ENCODE results near the gene MEIOSIN. TPM values are rescaled to one million over a fixed set of nuclear protein-coding genes. Genes with fewer than 3 reads are reported as not detected.

MEIOSIN gene
- total RNA-seq, 5 donors from 2014 or later (not counting 1 experiment from before 2014, with no cell fraction given) = not detected

- POLR2A ChIA-PET = interaction anchor here in 1 of 2 donors (0.6 kb wide), 1 partner anchor 25 kb away, joined by 6 read pairs; no protein-coding TSS in a partner anchor
- peak; percentile 64 to 71 (median 66) for ATAC-seq (replicated peaks in 1 of 4)
Measured at GRCh38 chr19:45768984-45769782, 35.9 kb downstream of the MEIOSIN start, which contains the start of gene SIX5. Gene SIX5, minus strand, starts transcription at chr19:45769252. Its CDS starts 408 bp downstream, at chr19:45768844.

GRCh38 chr19:45769821-45770191 lies 36.6 kb downstream of the MEIOSIN start:
- ChIA-PET POLR2A (interaction anchor here (0.6 kb wide), 2 partner anchors 24 to 52 kb away, joined by 3 to 6 read pairs; no protein-coding TSS in a partner anchor), CTCF (interaction anchor here (0.6 to 3.1 kb wide), 20 partner anchors 9 to 246 kb away, joined by 3 to 61 read pairs (median 7); partner anchors contain the start of genes DMPK (in 1 of the 2), DMWD (in 1 of the 2), FBXO46 (in 1 of the 2) and MYPOP (in 1 of the 2))
- Mint-ChIP-seq H3K4me3 (peak overlapping the region; percentile 81 to 90 (median 84)), H3K36me3 (no peaks in the 10 kb centered on the region), H3K9me3 (no peaks in the 10 kb centered on the region), H3K27ac (peak overlapping the region; percentile 76 to 86), H3K27me3 (peaks cover 7 to 15% of the 10 kb centered on the region in 2 donors), H3K4me1 (peaks cover 9 to 20% (median 11%) of the 10 kb centered on the region in 3 donors)
- peak in 27 of 35 experiments; percentile 52 to 81 (median 65) for DNase-seq
- Histone ChIP-seq H3K4me3 (ENCODE audit: control insufficient read depth in 1 of 2, extremely low read depth in 1 of 2, low read length in 1 of 2) (peak overlapping the region; percentile 83 to 85), H3K36me3 (ENCODE audit: control insufficient read depth in 2 of 2, extremely low read depth in 1 of 2, insufficient read depth in 1 of 2, low read length in 1 of 2) (no peaks in the 10 kb centered on the region), H3K27ac (ENCODE audit: low read length) (peak overlapping the region; percentile 63), H3K9me3 (no peaks in the 10 kb centered on the region), H3K4me1 (ENCODE audit: control insufficient read depth in 1 of 2, extremely low read depth in 1 of 2, insufficient read depth in 2 of 2, low read length in 2 of 2) (peaks cover 2 to 35% of the 10 kb centered on the region in 2 experiments), H3K27me3 (replicated peaks in 1 of 2; ENCODE audit: control insufficient read depth in 2 of 2, extremely low read depth in 1 of 2, insufficient read depth in 2 of 2, low read length in 1 of 2) (peaks cover 0 to 44% of the 10 kb centered on the region in 2 experiments)
- WGBS (ENCODE audit: insufficient coverage) = under 1% methylated on average over 28 of the region's 28 CpGs
- peak; percentile 43 to 56 (median 46) for ATAC-seq (replicated peaks in 1 of 4)

More at GRCh38 chr19:45768984-45769782, 35.9 kb downstream of the MEIOSIN start, which contains the start of gene SIX5:
- Mint-ChIP-seq H3K9me3 (no peaks in the 10 kb centered on the region), H3K4me3 (peak within 1 kb of the TSS; percentile 81 to 90 (median 84)), H3K27me3 (peaks cover 8 to 20% of the 10 kb centered on the region in 2 donors), H3K36me3 (no peaks in the 10 kb centered on the region), H3K4me1 (peaks cover 9 to 20% (median 11%) of the 10 kb centered on the region in 3 donors), H3K27ac (peak within 1 kb of the TSS; percentile 76 to 86)
- Histone ChIP-seq H3K4me3 (ENCODE audit: control insufficient read depth in 1 of 2, extremely low read depth in 1 of 2, low read length in 1 of 2) (peak within 1 kb of the TSS; percentile 83 to 85), H3K27ac (ENCODE audit: low read length) (peak within 1 kb of the TSS; percentile 63), H3K4me1 (ENCODE audit: control insufficient read depth in 1 of 2, extremely low read depth in 1 of 2, insufficient read depth in 2 of 2, low read length in 2 of 2) (peaks cover 2 to 35% of the 10 kb centered on the region in 2 experiments), H3K27me3 (replicated peaks in 1 of 2; ENCODE audit: control insufficient read depth in 2 of 2, extremely low read depth in 1 of 2, insufficient read depth in 2 of 2, low read length in 1 of 2) (peaks cover 0 to 50% of the 10 kb centered on the region in 2 experiments), H3K36me3 (ENCODE audit: control insufficient read depth in 2 of 2, extremely low read depth in 1 of 2, insufficient read depth in 1 of 2, low read length in 1 of 2) (no peaks in the 10 kb centered on the region), H3K9me3 (no peaks in the 10 kb centered on the region)
- WGBS (ENCODE audit: insufficient coverage) = under 1% methylated on average over 49 of the region's 70 CpGs
- DNase-seq = peak; percentile 73 to 97 (median 86)
- CTCF ChIA-PET = interaction anchor here (0.5 to 3.1 kb wide), 22 partner anchors 8 to 1071 kb away, joined by 3 to 61 read pairs (median 7); partner anchors contain the start of genes CCDC61 (in 1 of the 2), DMPK (in 1 of the 2), DMWD (in 1 of the 2) and MYPOP (in 1 of the 2)

- peak overlapping the region; percentile 76 to 86 for H3K27ac Mint-ChIP-seq
- H3K27me3 Mint-ChIP-seq = peaks cover 4 to 11% of the 10 kb centered on the region in 2 donors
- Histone ChIP-seq H3K4me3 (ENCODE audit: control insufficient read depth in 1 of 2, extremely low read depth in 1 of 2, low read length in 1 of 2) (peak overlapping the region; percentile 83 to 85), H3K27me3 (replicated peaks in 1 of 2; ENCODE audit: control insufficient read depth in 2 of 2, extremely low read depth in 1 of 2, insufficient read depth in 2 of 2, low read length in 1 of 2) (peaks cover 0 to 38% of the 10 kb centered on the region in 2 experiments), H3K4me1 (ENCODE audit: control insufficient read depth in 1 of 2, extremely low read depth in 1 of 2, insufficient read depth in 2 of 2, low read length in 2 of 2) (peaks cover 2 to 35% of the 10 kb centered on the region in 2 experiments), H3K36me3 (ENCODE audit: control insufficient read depth in 2 of 2, extremely low read depth in 1 of 2, insufficient read depth in 1 of 2, low read length in 1 of 2) (no peaks in the 10 kb centered on the region), H3K27ac (ENCODE audit: low read length) (peak overlapping the region; percentile 18), H3K9me3 (no peaks in the 10 kb centered on the region)
- no peaks in the 10 kb centered on the region for H3K36me3 Mint-ChIP-seq
- peak; percentile 73 to 80 (median 76) for ATAC-seq (replicated peaks in 1 of 4)
- 2% methylated on average over 79 of the region's 79 CpGs for WGBS (ENCODE audit: insufficient coverage)
- peak; percentile 78 to 94 (median 88) for DNase-seq
- H3K9me3 Mint-ChIP-seq = no peaks in the 10 kb centered on the region
- peaks cover 9 to 20% (median 11%) of the 10 kb centered on the region in 3 donors for H3K4me1 Mint-ChIP-seq
- POLR2A ChIA-PET = interaction anchor here (0.6 to 0.9 kb wide), 6 partner anchors 22 to 157 kb away, joined by 3 to 7 read pairs (median 4); partner anchors contain the start of gene DMWD (in 1 of the 2)
- CTCF ChIA-PET = interaction anchor here (0.6 to 3.1 kb wide), 20 partner anchors 9 to 599 kb away, joined by 3 to 61 read pairs (median 5); partner anchors contain the start of genes DMPK (in 2 of the 2), DMWD (in 1 of the 2), FBXO46 (in 1 of the 2) and MYPOP (in 1 of the 2)
- H3K4me3 Mint-ChIP-seq = peak overlapping the region; percentile 81 to 90 (median 84)
Measured at GRCh38 chr19:45770192-45771101, 37.2 kb downstream of the MEIOSIN start.

- Histone ChIP-seq H3K36me3 (ENCODE audit: control insufficient read depth in 2 of 2, extremely low read depth in 1 of 2, insufficient read depth in 1 of 2, low read length in 1 of 2) (no peaks in the 10 kb centered on the region), H3K9me3 (no peaks in the 10 kb centered on the region), H3K27me3 (replicated peaks in 1 of 2; ENCODE audit: control insufficient read depth in 2 of 2, extremely low read depth in 1 of 2, insufficient read depth in 2 of 2, low read length in 1 of 2) (peaks cover 0 to 30% of the 10 kb centered on the region in 2 experiments), H3K27ac (ENCODE audit: low read length) (no peak overlapping the region), H3K4me1 (ENCODE audit: control insufficient read depth in 1 of 2, extremely low read depth in 1 of 2, insufficient read depth in 2 of 2, low read length in 2 of 2) (peaks cover 2 to 35% of the 10 kb centered on the region in 2 experiments), H3K4me3 (ENCODE audit: control insufficient read depth in 1 of 2, extremely low read depth in 1 of 2, low read length in 1 of 2) (no peak overlapping the region)
- DNase-seq = no peak
- H3K9me3 Mint-ChIP-seq = no peaks in the 10 kb centered on the region
- H3K27me3 Mint-ChIP-seq = peaks cover 0 to 9% of the 10 kb centered on the region in 2 donors
- WGBS (ENCODE audit: insufficient coverage) = 93% methylated on average over 36 of the region's 46 CpGs
- H3K4me3 Mint-ChIP-seq = peak overlapping the region; percentile 35 to 90 (median 41)
- ChIA-PET CTCF (interaction anchor here (0.6 to 3.1 kb wide), 2 partner anchors 11 to 28 kb away, joined by 4 to 61 read pairs; partner anchors contain the start of gene DMPK (in 1 of the 2)), POLR2A (no interaction called here)
- no peaks in the 10 kb centered on the region for H3K36me3 Mint-ChIP-seq
- peak overlapping the region in 1 of 2 donors; percentile 3 for H3K27ac Mint-ChIP-seq
- H3K4me1 Mint-ChIP-seq = peaks cover 9 to 20% (median 11%) of the 10 kb centered on the region in 3 donors
- ATAC-seq (replicated peaks in 1 of 4) = no peak
Measured at GRCh38 chr19:45771311-45771933, 38.2 kb downstream of the MEIOSIN start.

- Histone ChIP-seq H3K4me3 (ENCODE audit: control insufficient read depth in 1 of 2, extremely low read depth in 1 of 2, low read length in 1 of 2) (no peak overlapping the region), H3K9me3 (no peaks in the 10 kb centered on the region), H3K27ac (ENCODE audit: low read length) (no peak overlapping the region), H3K4me1 (ENCODE audit: control insufficient read depth in 1 of 2, extremely low read depth in 1 of 2, insufficient read depth in 2 of 2, low read length in 2 of 2) (peaks cover 2 to 34% of the 10 kb centered on the region in 2 experiments), H3K36me3 (ENCODE audit: control insufficient read depth in 2 of 2, extremely low read depth in 1 of 2, insufficient read depth in 1 of 2, low read length in 1 of 2) (peaks cover 5 to 7% of the 10 kb centered on the region in 2 donors), H3K27me3 (replicated peaks in 1 of 2; ENCODE audit: control insufficient read depth in 2 of 2, extremely low read depth in 1 of 2, insufficient read depth in 2 of 2, low read length in 1 of 2) (peaks cover 0 to 30% of the 10 kb centered on the region in 2 experiments)
- Mint-ChIP-seq H3K4me3 (no peak overlapping the region), H3K27ac (peak overlapping the region in 1 of 2 donors; percentile 2), H3K27me3 (peaks cover 0 to 8% of the 10 kb centered on the region in 2 donors), H3K4me1 (peaks cover 9 to 21% (median 10%) of the 10 kb centered on the region in 3 donors), H3K36me3 (peaks cover 7% of the 10 kb centered on the region), H3K9me3 (no peaks in the 10 kb centered on the region)
- ChIA-PET CTCF (interaction anchor here in 1 of 2 donors (0.5 to 1.0 kb wide), 2 partner anchors 45 to 286 kb away, joined by 3 to 7 read pairs; no protein-coding TSS in a partner anchor), POLR2A (interaction anchor here in 1 of 2 donors (0.6 kb wide), 2 partner anchors 11 to 284 kb away, joined by 4 to 6 read pairs; no protein-coding TSS in a partner anchor)
- no peak for DNase-seq
- no peak for ATAC-seq (replicated peaks in 1 of 4)
- WGBS (ENCODE audit: insufficient coverage) = 75% methylated on average over 10 of the region's 14 CpGs
Measured at GRCh38 chr19:45772130-45772840, 39.0 kb downstream of the MEIOSIN start.
